Measurements from ENCODE around the gene OMP. TPM values are rescaled to one million over a fixed set of nuclear protein-coding genes. Genes with fewer than 3 reads are reported as not detected.
"Not testable (repeated sequence)": the region's sequence is repeated elsewhere in the genome, so short reads cannot be mapped to it uniquely, and the experiment has no call there.

The OMP gene
- total RNA-seq, 2 experiments from 2014 or later, result not detected

DNA sequence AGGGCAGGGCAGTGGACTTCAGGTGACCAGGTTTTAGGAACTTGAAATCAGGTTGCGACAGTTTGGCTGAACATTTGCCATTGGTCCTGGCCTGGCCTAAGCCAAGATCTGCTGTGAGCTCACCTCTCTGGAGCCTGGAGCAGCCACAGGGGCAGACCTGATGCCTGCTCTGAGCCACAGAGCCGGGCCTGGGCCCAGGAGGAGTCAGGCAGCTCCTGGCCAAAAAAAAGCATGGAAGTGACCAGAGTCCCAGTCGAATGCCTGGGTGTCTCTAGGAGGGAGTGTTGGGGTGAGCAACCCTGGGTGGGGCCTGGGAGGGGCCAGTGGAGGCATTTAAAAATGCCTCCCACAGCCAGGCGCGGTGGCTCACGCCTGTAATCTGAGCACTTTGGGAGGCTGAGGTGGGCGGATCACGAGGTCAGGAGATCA lies 6.0 kb upstream of the OMP start:
- ATAC-seq (ENCODE audit: poor library complexity) (no peak), DNase-seq (no peak)
- no peaks in the 10 kb centered on the region for H3K9me3 Mint-ChIP-seq
- Histone ChIP-seq H3K27me3 (ENCODE audit: control insufficient read depth in 1 of 2, insufficient read depth in 2 of 2, low read length in 2 of 2) (no peaks in the 10 kb centered on the region), H3K36me3 (ENCODE audit: insufficient read depth, low read length) (no peaks in the 10 kb centered on the region), H3K9me3 (ENCODE audit: control insufficient read depth in 1 of 2, insufficient read depth in 1 of 2, low read length in 2 of 2) (no peaks in the 10 kb centered on the region), H3K27ac (ENCODE audit: low read depth in 1 of 2, low read length in 2 of 2) (no peak overlapping the region), H3K4me1 (ENCODE audit: insufficient read depth, low read length) (no peaks in the 10 kb centered on the region), H3K4me3 (ENCODE audit: low read length) (no peak overlapping the region)
- no peaks in the 10 kb centered on the region for H3K4me1 Mint-ChIP-seq (ENCODE audit: low read depth)
- H3K27ac Mint-ChIP-seq, result no peak overlapping the region
- ChIA-PET CTCF (no interaction called here), POLR2A (no interaction called here)
- intact Hi-C loops (cut with DNase I, micrococcal nuclease), result no loop called here
- TF ChIP-seq CTCF (IDR thresholded peaks at IDR 0.05), result no peak
- H3K27me3 Mint-ChIP-seq, result no peaks in the 10 kb centered on the region
- no peak overlapping the region for H3K4me3 Mint-ChIP-seq
- no peaks in the 10 kb centered on the region for H3K36me3 Mint-ChIP-seq (ENCODE audit: low read depth)

GRCh38 chr11:77097180-77097579 lies 5.5 kb upstream of the OMP start:
- H3K4me3 Mint-ChIP-seq; ATAC-seq (ENCODE audit: poor library complexity); H3K36me3 ChIP-seq (ENCODE audit: insufficient read depth, low read length); intact Hi-C loops (cut with DNase I, micrococcal nuclease); POLR2A ChIA-PET; H3K9me3 ChIP-seq (ENCODE audit: control insufficient read depth in 1 of 2, insufficient read depth in 1 of 2, low read length in 2 of 2); H3K27ac Mint-ChIP-seq; H3K4me1 ChIP-seq (ENCODE audit: insufficient read depth, low read length); H3K27me3 Mint-ChIP-seq; DNase-seq; H3K27ac ChIP-seq (ENCODE audit: low read depth in 1 of 2, low read length in 2 of 2); CTCF ChIA-PET; H3K36me3 Mint-ChIP-seq (ENCODE audit: low read depth); H3K27me3 ChIP-seq (ENCODE audit: control insufficient read depth in 1 of 2, insufficient read depth in 2 of 2, low read length in 2 of 2); H3K4me1 Mint-ChIP-seq (ENCODE audit: low read depth); H3K9me3 Mint-ChIP-seq; H3K4me3 ChIP-seq (ENCODE audit: low read length): not testable (repeated sequence)

- POLR2A ChIA-PET, result no interaction called here
- H3K27ac Mint-ChIP-seq, result no peak overlapping the region
Measured at GRCh38 chr11:77100166-77101042, 2.2 kb upstream of the OMP start.

More at GRCh38 chr11:77100166-77101042, 2.2 kb upstream of the OMP start:
- H3K4me3 Mint-ChIP-seq, result no peak overlapping the region
- H3K27me3 Mint-ChIP-seq, result no peaks in the 10 kb centered on the region
- Histone ChIP-seq H3K36me3 (ENCODE audit: insufficient read depth, low read length) (no peaks in the 10 kb centered on the region), H3K27ac (ENCODE audit: low read depth in 1 of 2, low read length in 2 of 2) (no peak overlapping the region), H3K4me3 (ENCODE audit: low read length) (no peak overlapping the region), H3K27me3 (ENCODE audit: control insufficient read depth in 1 of 2, insufficient read depth in 2 of 2, low read length in 2 of 2) (no peaks in the 10 kb centered on the region), H3K9me3 (ENCODE audit: control insufficient read depth in 1 of 2, insufficient read depth in 1 of 2, low read length in 2 of 2) (peaks cover 0 to 5% of the 10 kb centered on the region in 2 experiments), H3K4me1 (ENCODE audit: insufficient read depth, low read length) (no peaks in the 10 kb centered on the region)
- DNase-seq, result no peak
- intact Hi-C loops (cut with DNase I, micrococcal nuclease), result no loop called here
- no peaks in the 10 kb centered on the region for H3K9me3 Mint-ChIP-seq
- CTCF ChIA-PET, result interaction anchor here (1.4 kb wide), 1 partner anchor 9 kb away, joined by 4 read pairs; no protein-coding TSS in a partner anchor
- H3K4me1 Mint-ChIP-seq (ENCODE audit: low read depth), result no peaks in the 10 kb centered on the region
- no peak for ATAC-seq (ENCODE audit: poor library complexity)
- TF ChIP-seq CTCF (IDR thresholded peaks at IDR 0.05), result no peak
- no peaks in the 10 kb centered on the region for H3K36me3 Mint-ChIP-seq (ENCODE audit: low read depth)
